ENCODE data around the gene PIP. TPM values are rescaled to one million over a fixed set of nuclear protein-coding genes. Genes with fewer than 3 reads are reported as not detected.
"Not testable (repeated sequence)": the region's sequence is repeated elsewhere in the genome, so short reads cannot be mapped to it uniquely, and the experiment has no call there.

PIP gene
- total RNA-seq, 3 donors from 2014 or later (not counting 1 experiment from before 2014, with no cell fraction given): not detected

GRCh38 chr7:143172354-143172753, 40.5 kb downstream of the PIP start:
- no peak for TF ChIP-seq CTCF (IDR thresholded peaks at IDR 0.05)
- H3K4me1 Mint-ChIP-seq: no peaks in the 10 kb centered on the region
- peaks cover 4 to 22% of the 10 kb centered on the region in 2 donors for H3K27me3 Mint-ChIP-seq (ENCODE audit: low read depth in 2 of 2)
- intact Hi-C loops (cut with micrococcal nuclease): no loop called here
- H3K27me3 ChIP-seq (ENCODE audit: control insufficient read depth, insufficient read depth, low read length): no peaks in the 10 kb centered on the region
- H3K36me3 Mint-ChIP-seq: peaks cover 2% of the 10 kb centered on the region
- H3K9me3 Mint-ChIP-seq: peaks cover 2% of the 10 kb centered on the region in 2 donors
- ATAC-seq (no peak), DNase-seq (no peak)
- H3K36me3 ChIP-seq (ENCODE audit: control insufficient read depth, insufficient read depth, low read length): no peaks in the 10 kb centered on the region
- peaks cover 6% of the 10 kb centered on the region for H3K9me3 ChIP-seq (ENCODE audit: control insufficient read depth, insufficient read depth, low read length)
- no peak overlapping the region for H3K27ac Mint-ChIP-seq
- no peak overlapping the region for H3K4me3 Mint-ChIP-seq
- no peak overlapping the region for H3K27ac ChIP-seq (ENCODE audit: low read length)
- 63% methylated on average over 4 of the region's 4 CpGs for WGBS (ENCODE audit: insufficient coverage)
- no peak overlapping the region for H3K4me3 ChIP-seq (ENCODE audit: low read length)
- no peaks in the 10 kb centered on the region for H3K4me1 ChIP-seq (ENCODE audit: control insufficient read depth, insufficient read depth, low read length)

- no peak for TF ChIP-seq CTCF (IDR thresholded peaks at IDR 0.05)
- Histone ChIP-seq H3K27ac (ENCODE audit: low read length) (no peak overlapping the region), H3K4me1 (ENCODE audit: control insufficient read depth, insufficient read depth, low read length) (no peaks in the 10 kb centered on the region), H3K9me3 (ENCODE audit: control insufficient read depth, insufficient read depth, low read length) (peaks cover 8% of the 10 kb centered on the region), H3K36me3 (ENCODE audit: control insufficient read depth, insufficient read depth, low read length) (no peaks in the 10 kb centered on the region), H3K4me3 (ENCODE audit: low read length) (no peak overlapping the region), H3K27me3 (ENCODE audit: control insufficient read depth, insufficient read depth, low read length) (no peaks in the 10 kb centered on the region)
- DNase-seq (no peak), ATAC-seq (no peak)
- H3K27ac Mint-ChIP-seq: no peak overlapping the region
- 88% methylated on average over 2 of the region's 5 CpGs for WGBS (ENCODE audit: insufficient coverage)
- H3K4me3 Mint-ChIP-seq: no peak overlapping the region
- peaks cover 5 to 6% of the 10 kb centered on the region in 2 donors for H3K9me3 Mint-ChIP-seq
- H3K4me1 Mint-ChIP-seq: no peaks in the 10 kb centered on the region
- peaks cover 7 to 30% of the 10 kb centered on the region in 2 donors for H3K27me3 Mint-ChIP-seq (ENCODE audit: low read depth in 2 of 2)
- intact Hi-C loops (cut with micrococcal nuclease): no loop called here
- H3K36me3 Mint-ChIP-seq: peaks cover 14% of the 10 kb centered on the region
Measured at GRCh38 chr7:143176128-143176527, 44.3 kb downstream of the PIP start.

GRCh38 chr7:143177374-143178119, 45.7 kb downstream of the PIP start:
- intact Hi-C loops (cut with micrococcal nuclease): no loop called here
- DNase-seq (no peak), ATAC-seq (no peak)
- no peak overlapping the region for H3K27ac ChIP-seq (ENCODE audit: low read length)
- H3K9me3 ChIP-seq (ENCODE audit: control insufficient read depth, insufficient read depth, low read length): peaks cover 8% of the 10 kb centered on the region
- H3K27me3 ChIP-seq (ENCODE audit: control insufficient read depth, insufficient read depth, low read length): no peaks in the 10 kb centered on the region
- Mint-ChIP-seq H3K4me1 (no peaks in the 10 kb centered on the region), H3K27me3 (ENCODE audit: low read depth in 2 of 2) (peaks cover 7 to 36% of the 10 kb centered on the region in 2 donors), H3K36me3 (peaks cover 14% of the 10 kb centered on the region), H3K9me3 (peaks cover 5 to 6% of the 10 kb centered on the region in 2 donors), H3K4me3 (no peak overlapping the region), H3K27ac (no peak overlapping the region)
- H3K4me1 ChIP-seq (ENCODE audit: control insufficient read depth, insufficient read depth, low read length): no peaks in the 10 kb centered on the region
- TF ChIP-seq CTCF (IDR thresholded peaks at IDR 0.05): no peak
- H3K4me3 ChIP-seq (ENCODE audit: low read length): no peak overlapping the region
- whole genome bisulfite sequencing (ENCODE audit: insufficient coverage): 100% methylated on average over 1 of the region's 2 CpGs
- H3K36me3 ChIP-seq (ENCODE audit: control insufficient read depth, insufficient read depth, low read length): no peaks in the 10 kb centered on the region

- H3K36me3 ChIP-seq (ENCODE audit: control insufficient read depth, insufficient read depth, low read length); H3K27ac Mint-ChIP-seq; H3K27me3 ChIP-seq (ENCODE audit: control insufficient read depth, insufficient read depth, low read length); H3K4me3 ChIP-seq (ENCODE audit: low read length); H3K4me1 ChIP-seq (ENCODE audit: control insufficient read depth, insufficient read depth, low read length); H3K9me3 Mint-ChIP-seq; ATAC-seq; intact Hi-C loops (cut with micrococcal nuclease); DNase-seq; H3K9me3 ChIP-seq (ENCODE audit: control insufficient read depth, insufficient read depth, low read length); H3K27ac ChIP-seq (ENCODE audit: low read length); H3K4me1 Mint-ChIP-seq; H3K4me3 Mint-ChIP-seq: not testable (repeated sequence)
- Mint-ChIP-seq H3K27me3 (ENCODE audit: low read depth in 2 of 2) (peaks cover 3 to 39% of the 10 kb centered on the region in 2 donors), H3K36me3 (peaks cover 14% of the 10 kb centered on the region)
- 100% methylated on average over 3 of the region's 4 CpGs for WGBS (ENCODE audit: insufficient coverage)
Measured at GRCh38 chr7:143180771-143181170, 48.9 kb downstream of the PIP start.
